ENCODE data around the gene KLHL17. TPM values are rescaled to one million over a fixed set of nuclear protein-coding genes. Genes with fewer than 3 reads are reported as not detected.
"Not testable (repeated sequence)": the region's sequence is repeated elsewhere in the genome, so short reads cannot be mapped to it uniquely, and the experiment has no call there.

Gene KLHL17
- total RNA-seq, 1 donor, result 5.0 TPM

GRCh38 chr1:1004780-1005697, 44.7 kb downstream of the KLHL17 start:
- no peak overlapping the region for H3K4me3 ChIP-seq (ENCODE audit: low read depth, low read length)
- peak; percentile 39 for DNase-seq (ENCODE audit: low read depth)
- no peak for TF ChIP-seq CTCF (IDR thresholded peaks at IDR 0.05; ENCODE audit: insufficient read depth, low read length)

GRCh38 chr1:1005774-1006304, 45.5 kb downstream of the KLHL17 start:
- DNase-seq (ENCODE audit: low read depth), result no peak
- no peak for TF ChIP-seq CTCF (IDR thresholded peaks at IDR 0.05; ENCODE audit: insufficient read depth, low read length)

DNA sequence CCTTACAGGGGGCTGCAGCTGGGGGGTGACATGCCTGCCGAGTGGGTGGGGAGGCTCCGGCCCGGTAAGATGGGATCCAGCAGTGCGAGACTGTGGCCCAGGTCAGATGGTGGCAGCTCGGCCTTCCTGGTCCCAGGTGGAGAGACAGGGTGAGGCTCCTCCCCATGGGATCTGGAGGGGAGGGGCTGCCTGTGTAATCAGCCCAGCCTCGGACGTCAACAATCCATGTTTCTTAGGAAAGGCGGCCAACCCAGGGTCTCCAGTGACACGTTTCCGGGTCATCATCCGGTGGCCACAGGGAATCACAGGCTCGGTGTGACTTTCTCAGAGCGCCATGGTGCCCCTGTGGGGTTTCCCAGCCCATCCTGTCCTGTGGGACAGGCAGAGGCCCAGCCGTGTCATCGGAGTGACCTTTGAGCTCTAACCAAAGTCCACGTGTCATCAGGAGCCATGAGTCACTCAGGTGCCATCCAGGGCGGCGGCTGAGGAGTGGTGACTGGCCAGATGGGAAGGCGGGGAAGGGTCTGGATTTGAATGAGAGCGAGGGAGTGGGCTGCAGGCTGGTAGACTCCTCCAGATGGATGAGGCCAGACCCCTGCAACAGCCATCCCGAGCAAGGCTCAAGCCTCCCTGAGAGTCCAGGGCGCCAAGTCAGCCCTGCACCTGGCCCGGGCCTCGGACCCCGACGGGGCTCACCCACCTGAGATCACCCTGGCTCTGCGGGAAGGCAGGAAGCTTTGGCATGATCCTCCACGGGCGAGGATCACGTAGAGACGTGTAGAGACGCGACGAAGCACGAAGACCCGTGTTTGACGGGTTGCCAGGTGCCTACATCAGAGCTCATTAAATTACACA, 46.1 kb downstream of the KLHL17 start:
- TF ChIP-seq CTCF (IDR thresholded peaks at IDR 0.05; ENCODE audit: insufficient read depth, low read length), result no peak
- no peak for DNase-seq (ENCODE audit: low read depth)
- H3K4me3 ChIP-seq (ENCODE audit: low read depth, low read length), result no peak overlapping the region

More at GRCh38 chr1:1005774-1006304, 45.5 kb downstream of the KLHL17 start:
- H3K4me3 ChIP-seq (ENCODE audit: low read depth, low read length), result no peak overlapping the region

- not testable (repeated sequence) for DNase-seq (ENCODE audit: low read depth); H3K4me3 ChIP-seq (ENCODE audit: low read depth, low read length)
Measured at GRCh38 chr1:1010131-1010530, 49.7 kb downstream of the KLHL17 start.

DNA sequence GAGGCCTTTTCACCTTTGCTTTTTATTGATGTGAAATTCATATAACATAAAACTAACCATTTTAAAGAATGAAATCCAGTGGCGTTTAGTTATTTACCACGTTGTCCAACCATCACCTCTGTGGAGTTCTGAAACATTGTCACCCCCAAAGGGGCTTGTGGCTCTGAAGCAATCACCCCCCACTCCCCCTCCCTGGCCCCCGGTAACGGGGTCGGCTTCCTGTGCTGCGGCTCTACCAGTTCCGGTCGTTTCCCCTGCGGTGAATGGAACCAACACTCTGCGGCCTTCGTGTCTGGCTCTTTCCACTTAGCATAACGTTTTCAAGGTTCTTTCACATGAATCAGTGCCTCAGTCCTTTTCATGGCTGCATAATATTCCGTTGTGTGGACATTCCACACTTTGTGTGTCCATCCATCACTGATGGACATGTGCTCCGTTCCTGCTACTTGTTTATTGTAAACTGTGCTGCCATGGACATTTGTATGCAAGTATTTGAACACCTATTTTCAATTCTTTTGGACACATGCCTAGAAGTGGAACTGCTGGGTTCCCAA, 51.1 kb downstream of the KLHL17 start:
- no peak for TF ChIP-seq CTCF (IDR thresholded peaks at IDR 0.05; ENCODE audit: insufficient read depth, low read length)
- no peak overlapping the region for H3K4me3 ChIP-seq (ENCODE audit: low read depth, low read length)
- DNase-seq (ENCODE audit: low read depth), result no peak

DNA sequence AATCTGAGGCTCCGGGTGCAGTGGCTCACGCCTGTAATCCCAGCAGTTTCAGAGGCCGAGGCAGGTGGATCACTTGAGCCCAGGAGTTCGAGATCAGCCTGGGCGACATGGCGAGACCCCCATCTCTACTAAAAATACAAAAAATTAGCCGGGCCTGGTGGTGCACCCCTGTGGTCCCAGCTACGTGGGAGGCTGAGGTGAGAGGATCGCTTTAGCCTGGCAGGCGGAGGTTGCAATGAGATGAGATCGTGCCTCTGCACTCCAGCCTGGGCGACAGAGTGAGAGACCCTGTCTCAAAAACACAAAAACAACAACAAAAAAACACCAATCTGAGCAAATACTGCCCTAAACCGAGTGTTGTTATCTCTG, 52.3 kb downstream of the KLHL17 start:
- H3K4me3 ChIP-seq (ENCODE audit: low read depth, low read length), result peak overlapping the region; percentile 66
- DNase-seq (ENCODE audit: low read depth), result not testable (repeated sequence)

DNA sequence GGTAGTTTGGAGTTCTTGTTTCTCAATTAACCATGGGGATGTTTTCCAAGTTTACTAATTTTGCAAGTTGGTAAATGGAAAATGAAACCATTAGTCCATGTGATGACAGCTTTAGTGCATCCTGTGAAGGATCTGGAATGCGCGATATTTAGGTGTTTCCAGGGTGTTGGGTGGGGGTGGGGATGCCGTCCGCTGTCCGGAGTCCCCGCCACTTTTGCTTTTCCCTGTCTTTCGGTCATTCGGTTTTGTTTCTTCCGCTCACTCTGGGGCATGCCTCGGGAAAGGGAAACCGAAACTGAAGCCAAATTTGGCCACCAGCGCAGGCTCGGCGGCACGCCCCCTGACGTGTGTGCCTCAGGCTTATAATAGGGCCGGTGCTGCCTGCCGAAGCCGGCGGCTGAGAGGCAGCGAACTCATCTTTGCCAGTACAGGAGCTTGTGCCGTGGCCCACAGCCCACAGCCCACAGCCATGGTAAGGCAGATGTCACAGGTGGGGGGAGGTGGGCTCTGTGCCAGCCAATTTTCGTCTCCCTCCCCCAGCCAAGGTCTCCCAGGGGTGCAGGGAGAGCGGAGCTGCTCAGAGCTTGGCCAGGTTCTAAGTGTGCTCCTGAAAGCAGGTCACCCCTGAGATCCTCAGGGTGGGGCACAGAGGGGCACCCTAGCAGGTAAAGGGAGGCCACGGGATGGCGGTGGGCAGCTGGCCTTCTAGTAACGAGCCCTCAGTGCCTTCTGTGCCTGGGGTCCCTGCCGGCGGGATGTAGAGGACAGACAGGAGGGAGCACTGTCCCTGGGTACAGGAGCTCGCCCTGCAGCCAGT, 52.9 kb downstream of the KLHL17 start, which contains the start of gene ISG15:
Gene ISG15, plus strand, starts transcription at position 393 of the 817 bp plus-strand sequence. Its CDS starts 77 bp downstream, at position 470.
- DNase-seq (ENCODE audit: low read depth), result peak; percentile 80
- peak within 1 kb of the TSS; percentile 66 for H3K4me3 ChIP-seq (ENCODE audit: low read depth, low read length)
- TF ChIP-seq CTCF (IDR thresholded peaks at IDR 0.05; ENCODE audit: insufficient read depth, low read length), result no peak

All from fibroblast of the aortic adventitia (primary cell).